GM21360 (cell line): ENCODE results near the gene PIK3CD.
"Not testable (repeated sequence)": the region's sequence is repeated elsewhere in the genome, so short reads cannot be mapped to it uniquely, and the experiment has no call there.

ENCODE experiments used
- ATAC-seq: cut with Tn5 transposase; IDR thresholded peaks from one replicate; pipeline ENCODE4 v1.9.1; 2021; ENCODE audit warnings: mild to moderate bottlenecking, moderate library complexity; ENCODE audit not compliant: unreplicated experiment

Gene PIK3CD

DNA sequence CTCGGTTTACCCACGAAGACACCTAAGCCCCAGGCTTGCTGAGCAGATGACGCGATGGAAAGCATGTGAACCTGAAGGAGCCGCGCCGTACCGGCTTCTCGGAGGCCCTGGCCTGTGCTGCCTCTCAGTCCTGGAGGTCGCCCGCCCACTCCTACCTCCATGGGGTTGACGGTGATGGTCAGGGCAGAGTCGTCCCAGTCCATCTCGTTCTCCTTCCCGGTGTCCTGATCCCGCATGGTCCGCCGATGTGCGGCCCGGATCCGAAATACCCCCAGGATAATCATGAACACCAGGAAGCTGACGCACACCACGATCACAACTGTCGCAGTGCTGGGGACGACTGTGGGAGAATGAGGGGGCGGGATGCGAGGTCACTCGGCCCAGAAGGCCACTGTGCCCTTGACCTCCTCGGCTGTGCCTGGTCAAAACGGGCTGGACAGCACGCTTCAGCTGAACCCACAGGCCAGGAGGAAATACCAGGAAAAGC, 79.6 kb downstream of the PIK3CD start:
- no peak for ATAC-seq

- ATAC-seq, result no peak
Measured at GRCh38 chr1:9731561-9731960, 80.0 kb downstream of the PIK3CD start.

- ATAC-seq, result no peak
Measured at GRCh38 chr1:9732123-9732971, 80.8 kb downstream of the PIK3CD start.

GRCh38 chr1:9733160-9733789, 81.7 kb downstream of the PIK3CD start:
- ATAC-seq, result no peak

- ATAC-seq, result no peak
Measured at GRCh38 chr1:9735800-9736199, 84.3 kb downstream of the PIK3CD start.

DNA sequence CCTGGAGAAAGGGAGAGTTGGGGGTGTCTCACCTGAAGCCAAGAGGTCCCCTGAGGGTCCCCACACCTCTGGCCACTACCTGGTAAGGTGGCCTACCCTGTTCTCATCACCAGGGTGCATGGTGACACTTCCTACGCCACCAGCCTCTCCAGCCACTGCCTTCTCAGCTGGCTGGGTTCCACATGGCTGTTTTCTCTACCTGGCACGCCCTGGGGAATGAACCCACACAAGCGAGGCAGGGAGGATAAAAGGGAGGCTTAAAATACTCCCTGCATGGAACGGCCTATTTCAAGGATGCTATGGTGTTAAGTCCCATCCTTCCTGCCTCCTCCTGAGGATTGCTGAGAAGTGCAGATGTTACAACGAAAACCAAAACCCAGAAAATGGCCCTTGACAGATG, 84.7 kb downstream of the PIK3CD start:
- ATAC-seq, result no peak

- no peak for ATAC-seq
Measured at GRCh38 chr1:9737057-9737456, 85.5 kb downstream of the PIK3CD start.

DNA sequence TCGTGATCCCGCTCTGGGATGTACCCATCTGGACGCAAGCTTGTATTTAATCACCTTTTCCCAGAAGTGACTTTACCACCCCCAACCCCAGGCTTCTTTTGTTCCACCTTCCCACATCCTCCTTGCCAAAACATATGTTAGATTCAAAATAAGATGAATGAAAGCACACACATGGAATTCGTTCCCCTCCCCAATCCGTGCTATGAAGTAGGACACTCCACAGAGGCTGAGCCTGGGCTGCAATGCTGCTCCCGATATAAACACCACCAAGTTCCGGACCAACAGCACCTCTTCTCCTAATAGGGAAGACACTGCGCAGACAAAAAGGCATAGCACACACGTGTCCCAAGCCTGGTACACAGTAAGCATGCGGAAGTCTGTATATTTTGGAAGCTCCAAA, 86.1 kb downstream of the PIK3CD start:
- no peak for ATAC-seq

GRCh38 chr1:9744106-9744799, 92.7 kb downstream of the PIK3CD start:
- no peak for ATAC-seq

- ATAC-seq, result no peak
Measured at GRCh38 chr1:9746211-9746610, 94.7 kb downstream of the PIK3CD start.

DNA sequence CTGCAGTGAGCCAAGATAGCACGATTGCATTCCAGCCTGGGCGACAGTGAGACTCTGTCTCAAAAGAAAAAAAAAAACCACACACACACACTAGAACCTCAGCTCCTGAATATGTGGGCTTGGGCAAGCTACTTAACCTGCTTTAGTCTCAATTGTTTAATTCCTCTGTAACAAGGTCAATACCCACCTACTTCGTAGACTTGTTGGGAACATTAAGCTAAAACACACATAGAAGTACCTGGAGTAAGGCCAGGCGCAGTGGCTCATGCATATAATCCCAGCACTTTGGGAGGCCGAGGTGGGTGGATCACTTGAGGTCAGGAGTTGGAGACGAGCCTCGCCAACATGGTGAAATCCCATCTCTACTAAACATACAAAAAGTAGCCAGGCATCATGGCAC, 95.1 kb downstream of the PIK3CD start:
- ATAC-seq, result no peak

DNA sequence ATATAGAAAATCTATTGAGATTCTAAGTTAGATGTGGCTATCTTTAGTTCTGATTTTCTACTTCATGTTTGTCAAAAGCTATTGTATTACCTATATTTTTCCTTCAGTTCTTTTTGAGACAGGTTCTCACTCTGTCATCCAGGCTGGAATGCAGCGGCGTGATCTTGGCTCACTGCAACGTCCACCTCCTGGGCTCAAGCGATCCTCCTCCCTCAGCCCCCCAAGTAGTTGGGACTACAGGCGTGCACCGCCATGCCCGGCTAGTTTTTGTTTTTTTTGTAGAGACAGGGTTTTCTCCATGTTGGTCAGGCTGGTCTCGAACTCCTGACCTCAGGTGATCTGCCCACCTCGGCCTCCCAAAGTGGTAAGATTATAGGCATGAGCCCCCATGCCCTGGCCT, 96.9 kb downstream of the PIK3CD start:
- ATAC-seq, result not testable (repeated sequence)

GRCh38 chr1:9749361-9749760, 97.8 kb downstream of the PIK3CD start:
- ATAC-seq, result no peak

DNA sequence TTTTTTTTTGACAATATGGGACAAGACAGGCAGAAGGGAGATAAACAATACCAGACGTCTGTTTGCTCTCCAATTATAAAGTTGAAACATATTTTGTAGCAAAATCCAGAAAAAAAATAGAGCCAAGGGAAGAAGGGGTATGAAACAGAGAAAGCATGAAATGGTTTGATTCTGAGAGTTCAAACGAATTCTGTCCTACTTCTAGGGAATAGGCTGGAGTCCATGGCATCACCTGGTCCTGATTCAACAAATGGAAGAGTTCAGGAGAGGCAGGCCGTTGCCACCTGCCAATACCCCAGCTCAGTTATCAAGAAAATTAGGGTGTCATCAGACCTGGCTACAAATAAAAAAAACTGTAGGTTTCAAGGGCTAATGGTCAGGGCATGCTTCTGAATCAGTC, 100.4 kb downstream of the PIK3CD start:
- no peak for ATAC-seq

GRCh38 chr1:9753121-9753531, 101.6 kb downstream of the PIK3CD start:
- no peak for ATAC-seq

GRCh38 chr1:9755441-9755995, 104.0 kb downstream of the PIK3CD start:
- ATAC-seq, result no peak

DNA sequence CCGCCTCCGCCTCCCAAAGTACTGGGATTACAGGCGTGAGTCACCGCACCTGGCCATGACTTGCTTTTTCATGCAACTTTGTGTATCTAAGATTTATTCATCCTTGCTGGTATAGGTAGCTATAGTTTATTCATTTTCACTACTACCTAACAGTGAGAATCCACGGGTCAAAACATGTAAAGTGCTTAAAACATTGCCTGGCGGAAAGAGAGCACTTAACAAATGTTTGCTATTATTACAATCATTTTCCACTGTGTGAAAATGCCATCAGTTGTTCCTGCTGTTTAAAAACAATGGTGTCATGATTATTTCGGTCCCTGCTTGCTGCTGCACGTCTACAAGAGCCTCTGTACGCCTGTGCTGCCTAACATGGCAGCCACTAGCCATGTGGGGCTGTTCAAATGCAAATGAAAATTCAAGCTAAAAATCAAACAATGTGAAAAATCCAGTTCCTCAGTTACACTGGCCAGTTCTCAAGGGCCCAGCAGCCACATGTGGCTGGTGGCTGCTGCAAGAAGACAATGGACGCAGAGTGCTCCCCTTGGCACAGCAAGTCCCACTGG, 107.1 kb downstream of the PIK3CD start:
- no peak for ATAC-seq

DNA sequence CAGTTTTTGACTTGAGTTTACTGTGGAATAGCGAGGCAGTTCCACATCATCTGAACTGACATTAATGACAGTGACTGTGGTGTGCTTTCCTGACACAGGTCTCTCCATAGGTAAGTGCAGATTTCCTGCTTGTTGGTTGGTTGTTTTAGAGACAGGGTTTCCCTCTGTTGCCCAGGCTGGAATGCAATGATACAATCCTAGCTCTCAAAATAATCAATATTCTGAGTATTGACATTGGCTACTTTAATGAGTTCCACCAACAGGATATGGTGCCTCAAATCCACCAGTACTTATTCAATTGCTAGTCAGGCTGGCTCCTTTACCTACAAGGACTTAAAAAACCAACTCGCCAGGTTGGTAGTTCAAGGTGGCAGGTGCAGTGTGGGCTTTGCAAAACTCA, 108.4 kb downstream of the PIK3CD start:
- no peak for ATAC-seq

- no peak for ATAC-seq
Measured at GRCh38 chr1:9760824-9761223, 109.3 kb downstream of the PIK3CD start.

DNA sequence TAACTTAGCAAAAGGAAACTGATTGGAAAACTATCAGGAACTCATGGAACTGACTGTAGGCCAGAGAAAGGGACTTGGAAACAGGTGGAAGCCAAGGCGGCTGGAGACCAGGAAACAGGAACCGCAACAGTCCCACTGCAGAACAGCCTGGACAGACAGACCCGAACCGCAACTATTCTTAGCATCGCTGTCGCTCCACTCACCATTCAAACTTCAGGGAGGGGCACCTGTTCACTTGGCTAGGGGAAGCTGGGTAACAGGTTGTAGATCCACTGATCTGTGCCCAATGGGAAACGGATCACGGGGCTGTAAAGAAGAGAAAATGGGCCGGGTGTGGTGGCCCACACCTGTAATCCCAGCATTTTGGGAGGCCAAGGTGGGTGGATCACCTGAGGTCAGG, 110.3 kb downstream of the PIK3CD start:
- ATAC-seq, result no peak

- ATAC-seq, result not testable (repeated sequence)
Measured at GRCh38 chr1:9762446-9762845, 110.9 kb downstream of the PIK3CD start.
